Natural killer cell treated with Interleukin-12 subunit alpha and Interleukin-12 subunit beta and Interleukin-15 and Interleukin-18, amount 100 ng/mL, for 72 hours (primary cell): ENCODE data around the gene TMEM31. TPM values are rescaled to one million over a fixed set of nuclear protein-coding genes. Genes with fewer than 3 reads are reported as not detected.

Experiments used
- ATAC-seq, 2 donors: fragments of 150-1000 bp; cut with Tn5 transposase in 1 of 2; sonication (Bioruptor Pico), chemical (Tn5 transposase) in 1 of 2; 2 replicates each; pipeline ENCODE4 v1.10.0; 2021
- DNase-seq: peaks from one replicate; pipeline ENCODE4 v3.0.0; 2022; ENCODE audit warnings: low spot score
- H3K27ac Mint-ChIP-seq, 2 donors: 1 replicate in 1 of 2; 2 replicates in 1 of 2; pipeline ENCODE4 v1.8.0; 2022; ENCODE audit warnings: mixed read lengths in 2 of 2, mild to moderate bottlenecking in 1 of 2, moderate library complexity in 1 of 2
- H3K27me3 Mint-ChIP-seq, 2 donors: 1 replicate in 1 of 2; 2 replicates in 1 of 2; pipeline ENCODE4 v1.8.0; 2022; ENCODE audit warnings: mixed read lengths in 2 of 2
- H3K36me3 Mint-ChIP-seq: one replicate; pipeline ENCODE4 v1.8.0; 2022; ENCODE audit warnings: mixed read lengths
- H3K4me1 Mint-ChIP-seq, 2 donors: 1 replicate in 1 of 2; 2 replicates in 1 of 2; pipeline ENCODE4 v1.8.0; 2022; ENCODE audit warnings: low read depth in 2 of 2, mixed read lengths in 2 of 2, mild to moderate bottlenecking in 1 of 2
- H3K4me3 Mint-ChIP-seq: one replicate; pipeline ENCODE4 v1.8.0; 2022; ENCODE audit warnings: mixed read lengths
- H3K9me3 Mint-ChIP-seq: 2 replicates; pipeline ENCODE4 v1.8.0; 2022; ENCODE audit warnings: mixed read lengths
- total RNA-seq, 2 donors: library from RNA; stranded (reverse); gene quantifications; one replicate each; pipeline ENCODE4 v1.2.3, GENCODE V29; 2022

TMEM31 gene
- total RNA-seq, 2 donors from 2014 or later: not detected

- ATAC-seq (no peak), DNase-seq (no peak)
- Mint-ChIP-seq H3K4me1 (peaks cover under 1% of the 10 kb centered on the region in 2 donors), H3K27me3 (peaks cover 0 to 3% of the 10 kb centered on the region in 2 donors), H3K27ac (no peak overlapping the region), H3K36me3 (peaks cover 2% of the 10 kb centered on the region), H3K4me3 (no peak overlapping the region), H3K9me3 (no peaks in the 10 kb centered on the region)
Measured at GRCh38 chrX:103688946-103689345, 21.8 kb upstream of the TMEM31 start.

GRCh38 chrX:103691059-103691458 lies 19.6 kb upstream of the TMEM31 start:
- no peak overlapping the region for H3K27ac Mint-ChIP-seq
- no peak for ATAC-seq
- no peaks in the 10 kb centered on the region for H3K4me1 Mint-ChIP-seq
- no peak overlapping the region for H3K4me3 Mint-ChIP-seq
- DNase-seq: no peak
- H3K27me3 Mint-ChIP-seq: peaks cover 0 to 8% of the 10 kb centered on the region in 2 donors
- no peaks in the 10 kb centered on the region for H3K9me3 Mint-ChIP-seq
- H3K36me3 Mint-ChIP-seq: no peaks in the 10 kb centered on the region

- Mint-ChIP-seq H3K36me3 (no peaks in the 10 kb centered on the region), H3K4me1 (no peaks in the 10 kb centered on the region), H3K27me3 (peaks cover 17 to 20% of the 10 kb centered on the region in 2 donors)
Measured at GRCh38 chrX:103697687-103698086, 13.0 kb upstream of the TMEM31 start.

GRCh38 chrX:103699243-103699642 lies 11.5 kb upstream of the TMEM31 start:
- DNase-seq (no peak), ATAC-seq (no peak)
- no peak overlapping the region for H3K27ac Mint-ChIP-seq
- H3K4me3 Mint-ChIP-seq: no peak overlapping the region
- peaks cover 17 to 24% of the 10 kb centered on the region in 2 donors for H3K27me3 Mint-ChIP-seq
- H3K9me3 Mint-ChIP-seq: no peaks in the 10 kb centered on the region
- no peaks in the 10 kb centered on the region for H3K36me3 Mint-ChIP-seq
- no peaks in the 10 kb centered on the region for H3K4me1 Mint-ChIP-seq

More at GRCh38 chrX:103697687-103698086, 13.0 kb upstream of the TMEM31 start:
- ATAC-seq: no peak
- no peak for DNase-seq
- Mint-ChIP-seq H3K4me3 (no peak overlapping the region), H3K27ac (no peak overlapping the region), H3K9me3 (no peaks in the 10 kb centered on the region)

- no peak overlapping the region for H3K4me3 Mint-ChIP-seq
- no peaks in the 10 kb centered on the region for H3K9me3 Mint-ChIP-seq
- no peaks in the 10 kb centered on the region for H3K36me3 Mint-ChIP-seq
- H3K4me1 Mint-ChIP-seq: no peaks in the 10 kb centered on the region
- DNase-seq (no peak), ATAC-seq (no peak)
- H3K27me3 Mint-ChIP-seq: peaks cover 3 to 30% of the 10 kb centered on the region in 2 donors
- H3K27ac Mint-ChIP-seq: no peak overlapping the region
Measured at GRCh38 chrX:103704863-103705262, 5.8 kb upstream of the TMEM31 start.

GRCh38 chrX:103716962-103717361 lies 6.3 kb downstream of the TMEM31 start:
- Mint-ChIP-seq H3K4me3 (no peak overlapping the region), H3K4me1 (no peaks in the 10 kb centered on the region), H3K27ac (no peak overlapping the region), H3K36me3 (no peaks in the 10 kb centered on the region), H3K27me3 (peaks cover 0 to 12% of the 10 kb centered on the region in 2 donors), H3K9me3 (no peaks in the 10 kb centered on the region)
- DNase-seq: no peak
- ATAC-seq: no peak

- Mint-ChIP-seq H3K4me1 (no peaks in the 10 kb centered on the region), H3K4me3 (no peak overlapping the region)
Measured at GRCh38 chrX:103718120-103718519, 7.4 kb downstream of the TMEM31 start.

GRCh38 chrX:103722505-103722904 lies 11.8 kb downstream of the TMEM31 start:
- Mint-ChIP-seq H3K4me3 (no peak overlapping the region), H3K9me3 (no peaks in the 10 kb centered on the region), H3K27me3 (peaks cover 0 to 5% of the 10 kb centered on the region in 2 donors)

More at GRCh38 chrX:103718120-103718519, 7.4 kb downstream of the TMEM31 start:
- DNase-seq: no peak
- Mint-ChIP-seq H3K27ac (no peak overlapping the region), H3K27me3 (peaks cover 0 to 12% of the 10 kb centered on the region in 2 donors), H3K36me3 (no peaks in the 10 kb centered on the region), H3K9me3 (no peaks in the 10 kb centered on the region)
- ATAC-seq: no peak

GRCh38 chrX:103726477-103726876 lies 15.8 kb downstream of the TMEM31 start:
- no peaks in the 10 kb centered on the region for H3K36me3 Mint-ChIP-seq
- DNase-seq (no peak), ATAC-seq (no peak)
- peaks cover 0 to 12% of the 10 kb centered on the region in 2 donors for H3K27me3 Mint-ChIP-seq
- no peaks in the 10 kb centered on the region for H3K9me3 Mint-ChIP-seq
- H3K4me1 Mint-ChIP-seq: peaks cover 7 to 9% of the 10 kb centered on the region in 2 donors
- no peak overlapping the region for H3K27ac Mint-ChIP-seq
- H3K4me3 Mint-ChIP-seq: no peak overlapping the region

More at GRCh38 chrX:103722505-103722904, 11.8 kb downstream of the TMEM31 start:
- H3K4me1 Mint-ChIP-seq: no peaks in the 10 kb centered on the region
- H3K27ac Mint-ChIP-seq: no peak overlapping the region
- ATAC-seq: peak in 1 of 2 donors; percentile 15
- H3K36me3 Mint-ChIP-seq: no peaks in the 10 kb centered on the region
- DNase-seq: no peak

- Mint-ChIP-seq H3K4me1 (peaks cover 7 to 9% of the 10 kb centered on the region in 2 donors), H3K27ac (no peak overlapping the region), H3K36me3 (no peaks in the 10 kb centered on the region)
Measured at GRCh38 chrX:103727115-103727514, 16.4 kb downstream of the TMEM31 start.

GRCh38 chrX:103729015-103729414 lies 18.3 kb downstream of the TMEM31 start:
- DNase-seq (no peak), ATAC-seq (no peak)
- no peak overlapping the region for H3K27ac Mint-ChIP-seq
- H3K4me3 Mint-ChIP-seq: no peak overlapping the region
- H3K27me3 Mint-ChIP-seq: peaks cover 7 to 21% of the 10 kb centered on the region in 2 donors
- H3K9me3 Mint-ChIP-seq: no peaks in the 10 kb centered on the region
- H3K36me3 Mint-ChIP-seq: no peaks in the 10 kb centered on the region
- peaks cover 7 to 9% of the 10 kb centered on the region in 2 donors for H3K4me1 Mint-ChIP-seq

More at GRCh38 chrX:103727115-103727514, 16.4 kb downstream of the TMEM31 start:
- ATAC-seq (no peak), DNase-seq (no peak)
- Mint-ChIP-seq H3K4me3 (no peak overlapping the region), H3K27me3 (peaks cover 0 to 15% of the 10 kb centered on the region in 2 donors), H3K9me3 (no peaks in the 10 kb centered on the region)

GRCh38 chrX:103730147-103730795 lies 19.6 kb downstream of the TMEM31 start:
- DNase-seq: no peak
- Mint-ChIP-seq H3K27me3 (peaks cover 7 to 27% of the 10 kb centered on the region in 2 donors), H3K9me3 (no peaks in the 10 kb centered on the region), H3K27ac (no peak overlapping the region), H3K4me1 (peaks cover 7 to 9% of the 10 kb centered on the region in 2 donors), H3K36me3 (no peaks in the 10 kb centered on the region), H3K4me3 (no peak overlapping the region)
- ATAC-seq: no peak

- H3K9me3 Mint-ChIP-seq: no peaks in the 10 kb centered on the region
- H3K36me3 Mint-ChIP-seq: no peaks in the 10 kb centered on the region
- no peak overlapping the region for H3K27ac Mint-ChIP-seq
- DNase-seq (no peak), ATAC-seq (no peak)
- peaks cover 7 to 9% of the 10 kb centered on the region in 2 donors for H3K4me1 Mint-ChIP-seq
- H3K27me3 Mint-ChIP-seq: peaks cover 7 to 25% of the 10 kb centered on the region in 2 donors
- H3K4me3 Mint-ChIP-seq: no peak overlapping the region
Measured at GRCh38 chrX:103730796-103731493, 20.2 kb downstream of the TMEM31 start.

GRCh38 chrX:103733017-103733416 lies 22.3 kb downstream of the TMEM31 start:
- Mint-ChIP-seq H3K9me3 (no peaks in the 10 kb centered on the region), H3K27ac (no peak overlapping the region), H3K36me3 (no peaks in the 10 kb centered on the region), H3K4me3 (no peak overlapping the region), H3K4me1 (peaks cover 7 to 9% of the 10 kb centered on the region in 2 donors), H3K27me3 (peaks cover 7 to 25% of the 10 kb centered on the region in 2 donors)
- DNase-seq (no peak), ATAC-seq (no peak)
